Mucosa of stomach (tissue), 1 donor: Measurements from ENCODE around the gene ANKH.
"Not testable (repeated sequence)": the region's sequence is repeated elsewhere in the genome, so short reads cannot be mapped to it uniquely, and the experiment has no call there.

Source experiments
- H3K27me3 ChIP-seq: one replicate; pipeline ENCODE4 v1.7.0; 2013; ENCODE audit warnings: mild to moderate bottlenecking, low read length; ENCODE audit not compliant: control insufficient read depth, insufficient read depth
- H3K36me3 ChIP-seq: one replicate; pipeline ENCODE4 v1.7.0; 2013; ENCODE audit warnings: low read length; ENCODE audit not compliant: control insufficient read depth, insufficient read depth
- H3K4me1 ChIP-seq: one replicate; pipeline ENCODE4 v1.7.0; 2013; ENCODE audit warnings: mild to moderate bottlenecking, low read length; ENCODE audit not compliant: control insufficient read depth, insufficient read depth
- H3K4me3 ChIP-seq: one replicate; pipeline ENCODE4 v1.7.0; 2013; ENCODE audit warnings: low read length
- H3K9ac ChIP-seq: one replicate; pipeline ENCODE4 v1.7.0; 2013; ENCODE audit warnings: mild to moderate bottlenecking, low read length, moderate library complexity
- H3K9me3 ChIP-seq: one replicate; pipeline ENCODE4 v1.7.0; 2013; ENCODE audit warnings: mild to moderate bottlenecking, low read length, moderate library complexity; ENCODE audit not compliant: control insufficient read depth
- donor health status: Pancreatic carcinoma.

The ANKH gene

DNA sequence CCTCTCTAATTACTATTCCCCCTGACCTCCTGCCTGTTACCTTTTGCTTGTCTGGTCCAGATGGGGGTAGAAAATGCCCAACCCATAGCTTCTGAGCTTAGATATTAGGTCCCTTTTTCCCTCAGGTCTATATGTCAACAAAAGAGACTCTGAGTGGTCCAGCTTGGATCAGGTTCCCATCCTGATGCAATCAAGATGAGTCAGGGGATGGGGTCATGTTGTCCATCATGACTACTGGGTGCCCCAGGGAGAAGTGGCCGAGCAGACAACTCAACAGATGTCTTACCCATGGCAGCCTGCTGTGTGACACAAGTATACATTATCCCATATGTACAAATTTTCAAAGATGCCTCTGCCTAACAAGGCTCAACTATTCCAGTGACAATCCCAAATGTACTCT lies 9.1 kb upstream of the ANKH start:
- Histone ChIP-seq H3K4me1 (peaks cover 4% of the 10 kb centered on the region), H3K4me3 (no peak overlapping the region), H3K9ac (no peak overlapping the region), H3K9me3 (no peaks in the 10 kb centered on the region), H3K36me3 (no peaks in the 10 kb centered on the region), H3K27me3 (no peaks in the 10 kb centered on the region)

DNA sequence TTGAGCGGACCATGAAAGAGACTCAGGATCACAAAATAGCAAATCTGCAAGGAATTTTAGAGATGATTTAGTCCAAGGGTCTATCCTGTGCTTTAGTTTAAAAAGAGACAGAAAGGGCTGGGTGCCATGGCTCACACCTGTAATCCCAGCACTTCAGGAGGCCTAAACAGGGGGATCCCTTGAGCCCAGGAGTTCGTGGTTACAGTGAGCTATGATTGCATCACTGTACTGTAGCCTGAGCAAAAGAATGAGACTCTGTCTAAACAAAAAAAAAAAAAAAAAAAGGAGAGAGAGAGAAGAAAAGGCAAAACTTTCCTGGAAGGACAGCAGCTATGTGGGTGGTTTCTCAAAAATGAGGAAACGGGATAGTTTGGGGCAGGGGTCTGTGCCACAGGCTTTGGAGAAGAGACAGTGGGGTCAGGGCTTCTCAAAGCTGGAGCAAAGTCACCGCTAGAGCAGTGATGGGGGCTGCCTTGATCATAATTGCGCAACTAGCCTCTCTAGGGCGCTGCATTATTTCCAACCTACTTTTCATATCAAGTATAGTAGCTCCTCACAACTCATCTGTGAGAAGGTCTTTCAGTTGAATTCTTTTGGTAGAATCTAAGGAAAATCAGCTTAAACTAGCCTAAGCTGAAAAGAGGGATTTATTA lies 8.5 kb upstream of the ANKH start:
- no peaks in the 10 kb centered on the region for H3K9me3 ChIP-seq
- no peaks in the 10 kb centered on the region for H3K36me3 ChIP-seq
- no peak overlapping the region for H3K9ac ChIP-seq
- no peak overlapping the region for H3K4me3 ChIP-seq
- no peaks in the 10 kb centered on the region for H3K27me3 ChIP-seq
- H3K4me1 ChIP-seq: peaks cover 5% of the 10 kb centered on the region

DNA sequence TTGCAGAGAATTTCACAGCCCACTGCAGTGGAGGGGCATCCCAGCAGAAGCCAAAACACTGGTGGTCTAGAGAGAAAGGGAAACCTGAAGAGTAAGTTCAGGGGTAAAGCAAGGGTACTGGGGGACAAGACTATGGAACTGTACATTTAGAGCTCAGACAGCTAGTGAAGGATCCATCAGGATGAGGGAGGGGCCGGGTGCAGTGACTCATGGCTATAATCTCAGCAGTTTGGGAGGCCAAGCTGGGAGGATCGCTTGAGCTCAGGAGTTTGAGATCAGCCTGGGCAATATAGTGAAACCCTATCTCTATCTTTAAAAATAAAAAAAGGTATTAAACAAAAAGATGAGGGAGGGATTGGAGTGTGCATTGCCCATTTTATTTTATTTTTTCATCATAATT lies 7.8 kb upstream of the ANKH start:
- H3K4me1 ChIP-seq: peaks cover 5% of the 10 kb centered on the region

DNA sequence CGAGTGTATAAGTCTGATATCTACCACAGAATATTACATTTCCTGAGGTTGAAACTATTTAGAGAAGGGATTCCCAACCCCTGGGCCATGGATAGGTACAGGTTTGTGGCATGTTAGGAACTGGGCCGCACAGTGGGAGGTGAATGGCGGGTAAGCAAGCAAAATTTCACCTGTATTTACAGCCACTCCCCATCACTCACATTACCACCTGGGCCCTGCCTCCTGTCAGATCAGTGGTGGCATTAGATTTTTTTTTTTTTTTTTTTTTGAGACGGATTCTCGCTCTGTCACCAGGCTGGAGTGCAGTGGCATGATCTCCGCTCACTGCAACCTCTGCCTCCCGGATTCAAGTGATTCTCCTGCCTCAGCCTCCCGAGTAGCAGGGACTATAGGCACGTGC lies 6.6 kb upstream of the ANKH start:
- not testable (repeated sequence) for H3K9me3 ChIP-seq, H3K4me3 ChIP-seq, H3K4me1 ChIP-seq, H3K36me3 ChIP-seq, H3K27me3 ChIP-seq, H3K9ac ChIP-seq

More for the DNA sequence above, 7.8 kb upstream of the ANKH start:
- Histone ChIP-seq H3K4me3 (no peak overlapping the region), H3K36me3 (no peaks in the 10 kb centered on the region), H3K9ac (no peak overlapping the region), H3K27me3 (no peaks in the 10 kb centered on the region), H3K9me3 (no peaks in the 10 kb centered on the region)

DNA sequence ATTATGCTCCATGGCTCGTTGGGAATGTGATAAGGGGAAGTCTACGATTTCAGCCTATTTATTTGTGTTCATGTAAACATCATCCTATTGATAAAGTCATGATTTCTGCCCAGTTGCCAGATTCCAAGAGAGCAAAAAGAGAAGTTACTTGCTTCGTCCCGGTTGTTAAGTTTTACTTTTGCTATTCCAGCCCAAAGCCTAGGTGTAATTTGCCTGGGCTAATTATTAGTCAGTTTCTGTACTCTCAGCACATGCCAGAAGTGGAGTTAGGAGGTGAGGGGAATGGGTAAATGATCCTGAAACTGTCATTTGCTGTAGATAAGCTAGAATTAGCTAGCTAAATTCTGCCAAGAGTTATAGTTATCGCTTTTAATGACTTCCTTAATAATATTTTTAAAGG lies 4.5 kb upstream of the ANKH start:
- Histone ChIP-seq H3K4me1 (peaks cover 5% of the 10 kb centered on the region), H3K9ac (no peak overlapping the region), H3K36me3 (no peaks in the 10 kb centered on the region), H3K4me3 (no peak overlapping the region), H3K9me3 (no peaks in the 10 kb centered on the region), H3K27me3 (no peaks in the 10 kb centered on the region)

DNA sequence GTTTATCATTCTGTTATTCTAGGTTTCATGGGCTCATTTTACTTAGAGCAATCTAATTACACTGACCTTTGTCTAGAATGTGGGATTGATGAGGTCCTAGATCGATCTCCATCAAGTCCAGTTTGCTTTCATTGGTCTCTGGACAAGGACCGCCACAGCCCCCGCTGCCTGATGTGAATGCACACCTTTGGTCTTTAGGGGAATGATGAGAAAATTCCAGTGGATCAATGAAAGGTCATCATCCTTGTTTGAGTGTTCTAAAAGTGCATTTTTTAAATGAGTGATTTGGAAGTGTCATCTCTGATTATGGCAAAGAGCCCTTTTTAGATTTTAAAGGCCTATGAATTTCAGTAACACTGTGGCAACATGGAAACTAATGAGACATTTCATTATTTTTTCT lies 2.2 kb upstream of the ANKH start:
- peaks cover 6% of the 10 kb centered on the region for H3K4me1 ChIP-seq
- no peaks in the 10 kb centered on the region for H3K9me3 ChIP-seq
- no peaks in the 10 kb centered on the region for H3K27me3 ChIP-seq
- no peak overlapping the region for H3K9ac ChIP-seq
- H3K4me3 ChIP-seq: no peak overlapping the region
- no peaks in the 10 kb centered on the region for H3K36me3 ChIP-seq

DNA sequence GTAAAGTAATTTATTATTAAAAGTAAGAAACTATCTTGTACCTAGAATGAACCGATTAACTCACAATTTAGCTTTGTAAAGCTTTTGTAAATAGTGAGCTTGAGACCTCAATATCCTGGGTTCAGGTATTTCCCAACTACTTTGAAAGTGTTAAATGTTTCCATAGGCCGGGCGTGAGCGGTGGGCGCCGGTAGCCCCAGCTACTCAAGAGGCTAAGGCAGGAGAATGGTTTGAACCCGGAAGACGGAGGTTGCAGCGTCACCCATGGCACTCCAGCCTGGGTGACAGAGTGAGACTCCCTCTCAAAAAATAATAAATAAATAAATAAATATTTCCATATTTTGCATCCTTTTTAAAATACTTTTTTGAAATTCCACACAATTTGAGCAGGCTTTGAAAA lies 1.5 kb upstream of the ANKH start:
- H3K4me1 ChIP-seq: peaks cover 11% of the 10 kb centered on the region

DNA sequence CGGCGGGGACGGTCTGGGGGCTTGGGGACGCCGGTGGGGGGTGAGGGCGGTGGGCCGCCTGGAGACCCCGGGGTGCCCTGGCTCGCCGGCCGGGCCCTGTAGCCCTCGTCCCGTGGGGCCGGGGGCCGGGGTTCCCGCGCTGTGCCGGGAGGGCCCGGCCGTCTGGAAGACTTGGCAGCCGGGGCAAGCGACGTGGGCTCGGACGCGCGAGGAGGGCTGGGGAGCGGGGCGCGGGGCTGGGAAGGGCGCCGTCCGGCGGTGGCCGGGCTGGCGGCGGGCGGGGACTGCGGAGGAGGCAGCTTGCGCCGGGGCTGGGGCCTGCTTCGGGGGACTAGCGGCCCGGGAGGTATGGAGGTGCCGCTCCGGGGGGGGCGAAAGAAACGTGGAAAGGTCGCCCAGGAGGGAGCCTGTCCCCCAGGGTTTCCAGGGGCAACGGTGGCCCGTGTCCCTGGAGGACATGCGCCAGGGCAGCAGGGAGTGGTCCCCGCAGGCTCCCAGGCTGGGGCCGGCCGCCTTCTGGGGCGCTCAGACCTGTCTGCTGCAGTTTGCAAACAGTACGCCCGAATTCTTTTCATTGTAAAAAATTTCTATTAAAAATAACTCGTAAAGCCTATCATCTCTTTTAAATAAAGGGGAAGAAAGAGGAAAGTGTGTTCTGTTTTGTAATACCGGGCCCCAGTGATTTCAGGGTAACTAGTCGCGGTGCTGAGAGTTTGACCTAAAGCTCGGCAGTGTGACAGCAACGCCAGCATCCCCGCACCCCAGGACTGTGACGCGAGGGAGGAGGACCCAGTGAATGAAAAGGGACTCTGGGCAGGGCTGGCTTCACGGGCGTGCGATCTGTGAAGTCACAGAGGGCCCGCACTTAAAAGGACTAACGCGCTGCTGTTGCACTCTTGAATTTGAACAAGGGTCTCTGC lies 752 bp upstream of the ANKH start:
- Histone ChIP-seq H3K4me1 (peaks cover 11% of the 10 kb centered on the region), H3K4me3 (no peak overlapping the region), H3K9me3 (no peaks in the 10 kb centered on the region), H3K9ac (peak overlapping the region; percentile 76), H3K36me3 (no peaks in the 10 kb centered on the region), H3K27me3 (no peaks in the 10 kb centered on the region)

More for the DNA sequence above, 1.5 kb upstream of the ANKH start:
- Histone ChIP-seq H3K36me3 (no peaks in the 10 kb centered on the region), H3K4me3 (no peak overlapping the region), H3K9me3 (no peaks in the 10 kb centered on the region), H3K9ac (no peak overlapping the region), H3K27me3 (no peaks in the 10 kb centered on the region)

DNA sequence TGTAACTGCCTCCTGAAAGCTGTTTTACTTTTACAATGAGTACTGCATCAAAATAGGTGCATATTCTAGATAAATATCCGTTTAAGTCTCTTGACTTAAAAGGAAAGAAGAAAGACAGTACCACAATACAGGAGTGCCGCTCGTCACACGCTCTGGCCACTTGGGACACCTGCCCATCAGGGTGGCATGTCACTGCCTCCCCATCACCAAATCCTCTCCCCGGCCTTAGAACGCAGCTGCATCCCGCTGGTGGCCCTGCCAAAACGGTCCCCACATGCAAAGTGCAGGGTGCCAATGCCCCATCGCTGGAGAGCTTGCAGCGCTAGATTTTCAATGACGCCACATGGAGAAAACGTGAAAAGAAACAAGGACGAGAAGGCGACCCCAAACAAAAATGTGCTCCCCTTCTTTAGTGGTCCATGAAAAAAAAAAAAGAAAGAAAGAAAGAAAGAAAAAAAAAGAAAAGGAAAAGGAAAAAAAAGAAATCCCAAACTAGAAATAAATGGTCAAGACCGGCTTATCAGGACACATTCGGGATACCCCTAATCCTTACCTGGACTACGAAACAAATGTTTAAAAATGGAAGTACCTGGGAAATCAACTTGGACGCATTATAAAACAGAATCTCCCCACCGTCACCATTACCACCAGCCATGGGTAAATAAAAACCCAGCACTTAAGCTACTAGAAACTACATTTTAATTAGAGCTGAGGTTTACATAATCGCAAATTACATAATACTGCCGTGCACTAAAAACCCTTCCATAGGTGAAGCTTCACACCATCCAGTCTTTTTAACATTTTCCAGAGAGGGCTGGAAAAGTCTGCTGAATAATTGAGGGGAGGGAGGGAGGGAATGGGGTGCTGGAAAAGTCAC lies 1.0 kb downstream of the ANKH start:
- Histone ChIP-seq H3K9ac (peak overlapping the region; percentile 72), H3K4me3 (peak overlapping the region; percentile 63), H3K36me3 (no peaks in the 10 kb centered on the region), H3K9me3 (no peaks in the 10 kb centered on the region), H3K27me3 (no peaks in the 10 kb centered on the region), H3K4me1 (peaks cover 7% of the 10 kb centered on the region)

DNA sequence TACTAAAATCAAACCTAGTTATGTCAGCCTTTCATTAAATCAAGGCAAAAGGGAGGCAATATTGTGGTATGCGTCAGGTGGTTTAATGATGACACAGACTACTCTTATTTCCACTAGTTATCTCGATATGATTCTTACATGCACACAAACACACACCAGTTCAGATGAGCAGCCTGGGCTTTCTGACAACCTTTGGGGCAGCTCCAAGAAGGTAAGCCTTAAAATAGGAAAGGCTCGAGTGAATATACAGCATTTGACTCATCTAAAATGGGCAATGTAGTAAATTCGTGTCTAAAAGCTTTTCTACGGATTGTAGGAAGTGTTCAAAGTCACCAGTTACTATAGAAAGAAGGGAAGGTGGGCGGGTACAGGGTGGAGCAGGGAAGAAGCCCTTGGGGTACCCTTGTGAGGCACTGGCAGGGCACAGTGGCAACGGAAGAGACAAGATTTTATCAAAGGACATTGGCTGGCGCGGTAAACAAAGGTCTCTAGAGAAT lies 1.9 kb downstream of the ANKH start:
- Histone ChIP-seq H3K4me3 (no peak overlapping the region), H3K4me1 (peaks cover 7% of the 10 kb centered on the region), H3K9ac (peak overlapping the region; percentile 72), H3K27me3 (no peaks in the 10 kb centered on the region), H3K9me3 (no peaks in the 10 kb centered on the region), H3K36me3 (no peaks in the 10 kb centered on the region)

DNA sequence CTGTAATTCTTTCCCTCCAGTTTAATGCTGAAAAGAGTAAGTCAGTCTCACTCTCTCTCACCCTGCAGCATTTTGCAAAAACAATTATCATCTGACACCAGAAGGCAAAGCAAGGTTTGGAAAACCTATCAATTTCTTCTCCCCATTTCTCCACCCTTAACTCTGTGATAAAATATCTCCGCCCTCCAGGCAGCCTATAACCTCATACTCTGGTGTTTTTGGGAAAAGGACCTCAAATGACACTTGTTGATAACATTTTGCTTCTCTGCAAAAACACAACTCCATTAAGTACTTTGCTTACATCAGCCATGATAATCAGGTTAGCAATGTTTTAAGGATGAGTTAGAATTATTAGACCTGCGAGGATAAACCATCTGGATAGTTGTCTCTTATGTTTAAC lies 2.3 kb downstream of the ANKH start:
- Histone ChIP-seq H3K4me1 (peaks cover 7% of the 10 kb centered on the region), H3K4me3 (no peak overlapping the region)

More for the DNA sequence above, 2.3 kb downstream of the ANKH start:
- no peaks in the 10 kb centered on the region for H3K9me3 ChIP-seq
- H3K9ac ChIP-seq: no peak overlapping the region
- no peaks in the 10 kb centered on the region for H3K36me3 ChIP-seq
- no peaks in the 10 kb centered on the region for H3K27me3 ChIP-seq
